Measurements from ENCODE around the gene UQCR11.

Gene UQCR11

GRCh38 chr19:1634242-1634937 lies 29.1 kb upstream of the UQCR11 start:
- no peak for DNase-seq

GRCh38 chr19:1633269-1633826 lies 28.1 kb upstream of the UQCR11 start:
- no peak for DNase-seq

- no peak for DNase-seq
Measured at GRCh38 chr19:1632462-1633268, 27.4 kb upstream of the UQCR11 start.

- DNase-seq: no peak
Measured at GRCh38 chr19:1631557-1632100, 26.4 kb upstream of the UQCR11 start.

GRCh38 chr19:1630811-1631210 lies 25.5 kb upstream of the UQCR11 start:
- DNase-seq: no peak

- no peak for DNase-seq
Measured at GRCh38 chr19:1630012-1630411, 24.8 kb upstream of the UQCR11 start.

- no peak for DNase-seq
Measured at GRCh38 chr19:1629256-1629808, 24.1 kb upstream of the UQCR11 start.

GRCh38 chr19:1627194-1627593 lies 21.9 kb upstream of the UQCR11 start:
- no peak for DNase-seq

GRCh38 chr19:1626417-1627010 lies 21.3 kb upstream of the UQCR11 start:
- DNase-seq: no peak

- peak; percentile 41 for DNase-seq
Measured at GRCh38 chr19:1624458-1624857, 19.2 kb upstream of the UQCR11 start.

- no peak for DNase-seq
Measured at GRCh38 chr19:1622541-1622940, 17.3 kb upstream of the UQCR11 start.

- DNase-seq: no peak
Measured at GRCh38 chr19:1622007-1622406, 16.7 kb upstream of the UQCR11 start.

GRCh38 chr19:1621574-1621973 lies 16.3 kb upstream of the UQCR11 start:
- no peak for DNase-seq

- DNase-seq: no peak
Measured at GRCh38 chr19:1621021-1621420, 15.8 kb upstream of the UQCR11 start.

- DNase-seq: no peak
Measured at GRCh38 chr19:1620502-1620901, 15.2 kb upstream of the UQCR11 start.

GRCh38 chr19:1619703-1620102 lies 14.4 kb upstream of the UQCR11 start:
- no peak for DNase-seq

GRCh38 chr19:1619094-1619439 lies 13.8 kb upstream of the UQCR11 start:
- no peak for DNase-seq

- DNase-seq: no peak
Measured at GRCh38 chr19:1618157-1619093, 13.2 kb upstream of the UQCR11 start.

GRCh38 chr19:1616875-1617274 lies 11.6 kb upstream of the UQCR11 start:
- no peak for DNase-seq

- no peak for DNase-seq
Measured at GRCh38 chr19:1616396-1616795, 11.1 kb upstream of the UQCR11 start.

GRCh38 chr19:1615156-1615765 lies 10.0 kb upstream of the UQCR11 start:
- no peak for DNase-seq

Measured in fibroblast of upper back skin (primary cell).